K562 (cell line): ENCODE results near the gene B2M. TPM values are rescaled to one million over a fixed set of nuclear protein-coding genes. Genes with fewer than 3 reads are reported as not detected.
A peak's percentile ranks its signal among the peaks of the same experiment; 100 is the strongest.

ENCODE experiments used
- ATAC-seq: fragments of 200-7000 bp; cut with Tn5 transposase; 3 replicates; pipeline ENCODE4 v1.9.1; 2020; ENCODE audit warnings: moderate library complexity
- BruUV-seq: library from RNA; stranded (reverse); fragments of 400-500 nt; replicated peaks from 2 replicates; lab custom pipeline; 2021; lab: Mats Ljungman, UMichigan
- CTCF ChIA-PET: fragments of 300-600 bp; formaldehyde crosslinking; extraction: SDS; loops from one replicate; lab custom pipeline; 2021; ENCODE audit warnings: low intra/inter-chr PET ratio; lab: Yijun Ruan, JAX
- POLR2A ChIA-PET: fragments of 300-600, 350-650 bp; sonication (Branson Sonifier 250); formaldehyde crosslinking; extraction: SDS; loops from one replicate; lab custom pipeline; 2021; ENCODE audit warnings: antibody characterized with exemption, inconsistent platforms; lab: Yijun Ruan, JAX
- DNase-seq, 4 experiments: peaks; one replicate each; pipeline versions ENCODE4 v3.0.0 to v3.0.0-alpha.2; 2011 to 2018; ENCODE audit warnings: low spot score in 3 of 4, mixed read lengths in 3 of 4; ENCODE audit errors: extremely low read depth in 1 of 4
- FAIRE-seq: peaks from 2 replicates; lab custom pipeline; 2011; peaks lifted over from hg19 to GRCh38; lab: Jason Lieb, UNC
- H2AFZ ChIP-seq: 2 replicates; pipeline ENCODE4 v1.6.0; 2011; ENCODE audit warnings: low read depth, low read length, control low read depth, inconsistent platforms
- H3K27ac ChIP-seq: fragments of 200-600 bp; 3 replicates; pipeline ENCODE4 v1.8.0; 2011; ENCODE audit warnings: low read depth, mild to moderate bottlenecking, control low read depth, inconsistent platforms, low read length, moderate library complexity, mixed read lengths; ENCODE audit errors: extremely low read depth
- H3K27me3 ChIP-seq, 2 experiments: fragments of 300-600 bp in 1 of 2; 2 replicates in 1 of 2; 3 replicates in 1 of 2; pipeline versions ENCODE4 v1.6.0 to v1.8.0; 2011; ENCODE audit warnings: inconsistent platforms in 2 of 2, low read length in 2 of 2, mild to moderate bottlenecking in 1 of 2, mixed read lengths in 1 of 2, moderate library complexity in 1 of 2; ENCODE audit not compliant: control insufficient read depth in 2 of 2, insufficient read depth in 2 of 2
- H3K36me3 ChIP-seq: fragments of 300-600 bp; 3 replicates; pipeline ENCODE4 v1.8.0; 2011; ENCODE audit warnings: mild to moderate bottlenecking, low read length, inconsistent platforms; ENCODE audit not compliant: control insufficient read depth, insufficient read depth
- H3K4me1 ChIP-seq, 2 experiments: fragments of 200-600 bp in 1 of 2; replicated peaks in 1 of 2; 2 replicates in 1 of 2; 3 replicates in 1 of 2; pipeline versions ENCODE4 v1.5.1 to v1.8.0; 2011; ENCODE audit warnings: inconsistent platforms in 2 of 2, low read length in 2 of 2, mild to moderate bottlenecking in 1 of 2, mixed read lengths in 1 of 2, moderate library complexity in 1 of 2; ENCODE audit not compliant: control insufficient read depth in 2 of 2, insufficient read depth in 2 of 2
- H3K4me2 ChIP-seq: 2 replicates; pipeline ENCODE4 v1.6.1; 2011; ENCODE audit warnings: low read length, control low read depth, inconsistent platforms, mixed read lengths; ENCODE audit not compliant: insufficient read depth
- H3K4me3 ChIP-seq: fragments of 200-600 bp; sonication (generic), shearing (Covaris generic); 2 replicates; pipeline ENCODE4 v1.5.1; 2016; ENCODE audit warnings: control low read depth, inconsistent platforms
- H3K79me2 ChIP-seq: fragments of 200-600 bp; 3 replicates; pipeline ENCODE4 v1.8.0; 2011; ENCODE audit warnings: low read length, inconsistent platforms; ENCODE audit not compliant: control insufficient read depth, insufficient read depth
- H3K9ac ChIP-seq, 2 experiments: 2 replicates each; pipeline versions ENCODE4 v1.6.0 to v1.6.1; 2011; ENCODE audit warnings: low read depth in 2 of 2, low read length in 2 of 2, control low read depth in 1 of 2, inconsistent platforms in 1 of 2, mild to moderate bottlenecking in 1 of 2, mixed read lengths in 1 of 2; ENCODE audit not compliant: insufficient read depth in 1 of 2
- H3K9me1 ChIP-seq: one replicate; pipeline ENCODE4 v1.6.0; 2011; ENCODE audit warnings: inconsistent platforms, mild to moderate bottlenecking, low read length, moderate library complexity; ENCODE audit not compliant: control insufficient read depth, insufficient read depth
- H3K9me3 ChIP-seq: replicated peaks from 2 replicates; pipeline ENCODE4 v1.5.1; 2011; ENCODE audit warnings: low read depth, low read length, inconsistent platforms; ENCODE audit not compliant: control insufficient read depth, insufficient read depth
- H4K20me1 ChIP-seq: replicated peaks from 2 replicates; pipeline ENCODE4 v1.6.1; 2011; ENCODE audit warnings: low read length, inconsistent platforms, mixed read lengths; ENCODE audit not compliant: control insufficient read depth, insufficient read depth
- CSDE1 ChIP-seq, 2 experiments: fragments of 450-650 bp; IDR thresholded peaks; 2 replicates each; pipeline ENCODE4 v1.6.1; 2016; ENCODE audit warnings: mild to moderate bottlenecking in 1 of 2
- DIDO1 ChIP-seq: fragments of 450-650 bp; IDR thresholded peaks from 2 replicates; pipeline ENCODE4 v1.6.1; 2016; ENCODE audit warnings: low read depth, missing biosample characterization, missing genetic modification characterization
- ETS1 ChIP-seq: conservative IDR thresholded peaks from 2 replicates; pipeline ENCODE4 v1.6.1; 2011; ENCODE audit warnings: low read depth, mild to moderate bottlenecking, low read length; ENCODE audit not compliant: control insufficient read depth
- HNRNPK ChIP-seq: fragments of 200-400 bp; formaldehyde crosslinking; IDR thresholded peaks from one replicate; pipeline ENCODE4 v1.6.1; 2018; ENCODE audit warnings: mild to moderate bottlenecking, low read depth, low read length; ENCODE audit not compliant: poor library complexity, severe bottlenecking
- KLF16 ChIP-seq: IDR thresholded peaks from 2 replicates; pipeline ENCODE4 v1.6.1; 2016; ENCODE audit warnings: antibody characterized with exemption
- MCM5 ChIP-seq: fragments of 450-650 bp; IDR thresholded peaks from 2 replicates; pipeline ENCODE4 v1.6.1; 2016; ENCODE audit warnings: low read depth
- MTA1 ChIP-seq: fragments of 450-650 bp; IDR thresholded peaks from 2 replicates; pipeline ENCODE4 v1.6.1; 2017; ENCODE audit warnings: borderline replicate concordance
- NELFE ChIP-seq: IDR thresholded peaks from 2 replicates; pipeline ENCODE4 v1.6.1; 2011; ENCODE audit warnings: mild to moderate bottlenecking; ENCODE audit not compliant: insufficient read depth, insufficient read length
- RNF2 ChIP-seq: sonication (generic); IDR thresholded peaks from 2 replicates; pipeline ENCODE4 v1.6.1; 2016
- SMARCB1 ChIP-seq: IDR thresholded peaks from 2 replicates; pipeline ENCODE4 v1.6.1; 2011; ENCODE audit warnings: improper control_type of control experiment, low read depth; ENCODE audit not compliant: insufficient read length
- SREBF1 ChIP-seq: fragments of 150-350 bp; IDR thresholded peaks from 2 replicates; pipeline ENCODE4 v1.6.1; 2014; ENCODE audit warnings: antibody characterized with exemption, low read depth, low read length, borderline replicate concordance
- SRSF7 ChIP-seq: fragments of 200-400 bp; formaldehyde crosslinking; optimal IDR thresholded peaks from 2 replicates; pipeline ENCODE3; 2017; ENCODE audit warnings: mild to moderate bottlenecking, low read depth, low read length
- TCF7L2 ChIP-seq: fragments of 150-350 bp; IDR thresholded peaks from 2 replicates; pipeline ENCODE4 v1.6.1; 2016; ENCODE audit warnings: low read depth, mild to moderate bottlenecking, low read length, moderate library complexity
- TSC22D4 ChIP-seq: fragments of 450-650 bp; IDR thresholded peaks from 2 replicates; pipeline ENCODE4 v1.6.1; 2016; ENCODE audit warnings: missing genetic modification characterization, missing biosample characterization, control low read depth
- YY1 ChIP-seq, 3 experiments: IDR thresholded peaks; 2 replicates each; pipeline ENCODE4 v1.6.1; 2011; ENCODE audit warnings: low read length in 2 of 3, mild to moderate bottlenecking in 2 of 3, moderate library complexity in 2 of 3, borderline replicate concordance in 1 of 3, control low read depth in 1 of 3, low read depth in 1 of 3; ENCODE audit not compliant: insufficient read depth in 3 of 3, insufficient replicate concordance in 2 of 3, control insufficient read depth in 1 of 3, insufficient read length in 1 of 3; ENCODE audit errors: extremely low read depth in 1 of 3
- ZNF12 ChIP-seq: sonication (generic); formaldehyde crosslinking; IDR thresholded peaks from 2 replicates; pipeline ENCODE4 v1.4.0; 2020; ENCODE audit warnings: mild to moderate bottlenecking, missing genetic modification reagents
- ZNF224 ChIP-seq: sonication (generic); formaldehyde crosslinking; IDR thresholded peaks from 2 replicates; pipeline ENCODE4 v1.8.0; 2022; ENCODE audit warnings: mild to moderate bottlenecking, missing genetic modification reagents
- ZNF23 ChIP-seq: fragments of 250-450 bp; sonication (Bioruptor Pico); IDR thresholded peaks from 2 replicates; pipeline ENCODE4 v1.4.0; 2020; ENCODE audit warnings: mild to moderate bottlenecking
- ZNF445 ChIP-seq: fragments of 250-450 bp; sonication (Bioruptor Pico); IDR thresholded peaks from 2 replicates; pipeline ENCODE4 v1.4.0; 2020; ENCODE audit warnings: low read depth, mild to moderate bottlenecking, moderate library complexity
- ZSCAN32 ChIP-seq: fragments of 450-650 bp; formaldehyde crosslinking; IDR thresholded peaks from 2 replicates; pipeline ENCODE4 v1.4.0; 2020; ENCODE audit warnings: mild to moderate bottlenecking, moderate library complexity
- WGBS: fragments of 100-300 bp; shearing (Covaris generic); methylation state at CpG from one replicate; pipeline ENCODE4 v1.1.6; 2016; ENCODE audit warnings: low coverage, mixed read lengths; ENCODE audit not compliant: insufficient coverage; ENCODE audit errors: missing lambda C conversion rate; 5-methylcytosine and 5-hydroxymethylcytosine counted together
- in situ Hi-C: fragments of 300-500 bp; cut with MboI; formaldehyde crosslinking; loops from 4 replicates; pipeline ENCODE4 v1.15.0; 2018; ENCODE audit warnings: inconsistent platforms, mixed read lengths
- intact Hi-C: fragments of 100-400 bp; cut with micrococcal nuclease; formaldehyde crosslinking; loops from 2 replicates; pipeline ENCODE4 v1.14.2; 2022
- polyA plus RNA-seq, 8 experiments: library from polyadenylated mRNA; depleted of rRNA in 4 of 8; stranded (reverse) in 5 of 8; unstranded in 3 of 8; fragments of >200 nt; fragmentation: Nextera tagmentation in 2 of 8; fragmentation: Illumina TruSeq in 1 of 8; extraction: Ambion mirVana in 2 of 8; extraction: Trizol in 1 of 8; gene quantifications; 2 replicates each; pipeline versions ENCODE4 v1.2.1 to v1.2.3, GENCODE V29; 2011 to 2014; ENCODE audit warnings: inconsistent platforms in 1 of 8, missing spikeins in 1 of 8
- total RNA-seq, 7 experiments: library from RNA; depleted of rRNA in 6 of 7; stranded (reverse); fragments of >200 nt in 6 of 7; fragmentation: Illumina TruSeq in 2 of 7; extraction: Trizol in 2 of 7; gene quantifications; 2 replicates each; pipeline versions ENCODE4 v1.2.1 to v1.2.3, GENCODE V29; 2011 to 2021; ENCODE audit warnings: low replicate concordance in 1 of 7

The B2M gene
- total and polyA plus RNA-seq, 9 of the 15 experiments (the other 6 are each of a cell fraction or from before 2014, with no cell fraction given) = 460 to 3,138 (median 1,032) TPM

- TF ChIP-seq ZNF445 = no peak
- no peak for TF ChIP-seq RNF2
Measured at GRCh38 chr15:44734839-44735481, 23.6 kb downstream of the B2M start (continued).

GRCh38 chr15:44735482-44736180 is 24.3 kb downstream of the B2M start:
- Histone ChIP-seq H3K9me1 (no peaks in the 10 kb centered on the region), H3K27ac (peak overlapping the region; percentile 74), H3K9me3 (no peaks in the 10 kb centered on the region), H3K4me2 (peak overlapping the region; percentile 69), H3K4me1 (peaks cover 6 to 18% of the 10 kb centered on the region in 2 experiments; a peak in 4 of 5 replicates), H4K20me1 (no peaks in the 10 kb centered on the region), H2AFZ (peak overlapping the region; percentile 99), H3K9ac (peak overlapping the region in 1 of 2 experiments; percentile 59; a peak in 2 of 4 replicates), H3K36me3 (no peaks in the 10 kb centered on the region), H3K79me2 (no peaks in the 10 kb centered on the region), H3K27me3 (no peaks in the 10 kb centered on the region), H3K4me3 (no peak overlapping the region)
- in situ Hi-C loops = loop anchor here (5.0 kb wide), 1 partner anchor 153 kb away; no protein-coding TSS in a partner anchor
- BruUV-seq = no TSS peak
- WGBS = 12% methylated on average over 8 of the region's 8 CpGs
- POLR2A ChIA-PET = interaction anchor here (0.6 to 4.6 kb wide), 16 partner anchors 9 to 981 kb away, joined by 3 to 44 read pairs (median 4); partner anchors contain the start of genes B2M, EIF3J, PATL2 and SPG11
- CTCF ChIA-PET = no interaction called here
- intact Hi-C loops = loop anchor here (1.0 kb wide), 1 partner anchor 70 kb away; no protein-coding TSS in a partner anchor
- FAIRE-seq (no peak), DNase-seq (peak in 3 of 4 experiments; percentile 16 to 64 (median 47)), ATAC-seq (peak; percentile 89)
- TF ChIP-seq MCM5 = no peak
- TF ChIP-seq TSC22D4 = no peak
- TF ChIP-seq ZNF224 (CRISPR knock-in tag) = no peak
- no peak for TF ChIP-seq SMARCB1
- TF ChIP-seq KLF16 = no peak
- peak in 1 of 3 experiments; percentile 37 for TF ChIP-seq YY1 (IDR thresholded peaks at IDR 0.05; ENCODE audit: borderline replicate concordance in 1 of 3, control insufficient read depth in 1 of 3, extremely low read depth in 1 of 3, insufficient read depth in 3 of 3, insufficient read length in 1 of 3, insufficient replicate concordance in 2 of 3, low read depth in 1 of 3, low read length in 2 of 3)
- TF ChIP-seq DIDO1 (tag) = no peak
- TF ChIP-seq ZNF23 (CRISPR knock-in tag) = no peak
- TF ChIP-seq HNRNPK = no peak
- no peak for TF ChIP-seq ZNF12 (CRISPR knock-in tag)
- no peak for TF ChIP-seq TCF7L2
- TF ChIP-seq NELFE = no peak
- no peak; the same call in 1 of the 2 replicates for TF ChIP-seq MTA1
- TF ChIP-seq SREBF1 = no peak
- TF ChIP-seq SRSF7 = no peak
- TF ChIP-seq ETS1 = no peak
- TF ChIP-seq ZSCAN32 = no peak
- 0 out of 4 replicates have a peak, but pooled peaks of 1 of the 2 experiments have one; percentile 31 for TF ChIP-seq CSDE1 (IDR thresholded peaks at IDR 0.05)
